Stimulated activated naive B cell treated with anti-CD40 and anti-IgM and Interleukin-4, amounts not matched to agents 10 μg/mL and 1 μg/mL and 100 μg/mL, for 72 hours (primary cell): Measurements from ENCODE around the gene ESYT2.
A peak's percentile ranks its signal among the peaks of the same experiment; 100 is the strongest.
"Not testable (repeated sequence)": the region's sequence is repeated elsewhere in the genome, so short reads cannot be mapped to it uniquely, and the experiment has no call there.

Experiments
- ATAC-seq, 2 donors: fragments of 150-1000 bp; cut with Tn5 transposase; replicated peaks; 2 replicates each; pipeline ENCODE4 v1.10.0; 2021; ENCODE audit warnings: moderate library complexity in 1 of 2
- DNase-seq: peaks from one replicate; pipeline ENCODE4 v3.0.0; 2021
- H3K27ac Mint-ChIP-seq: one replicate; pipeline ENCODE4 v1.8.0; 2022; ENCODE audit warnings: mild to moderate bottlenecking, mixed read lengths
- H3K27me3 Mint-ChIP-seq, 2 donors: one replicate each; pipeline ENCODE4 v1.8.0; 2022; ENCODE audit warnings: mixed read lengths in 2 of 2
- H3K36me3 Mint-ChIP-seq, 2 donors: one replicate each; pipeline ENCODE4 v1.8.0; 2022; ENCODE audit warnings: mixed read lengths in 2 of 2, mild to moderate bottlenecking in 1 of 2
- H3K4me1 Mint-ChIP-seq, 2 donors: one replicate each; pipeline ENCODE4 v1.8.0; 2022; ENCODE audit warnings: mixed read lengths in 2 of 2, mild to moderate bottlenecking in 1 of 2
- H3K4me3 Mint-ChIP-seq, 2 donors: one replicate each; pipeline ENCODE4 v1.8.0; 2022; ENCODE audit warnings: mild to moderate bottlenecking in 2 of 2, mixed read lengths in 2 of 2, moderate library complexity in 1 of 2
- H3K9me3 Mint-ChIP-seq, 2 donors: one replicate each; pipeline ENCODE4 v1.8.0; 2022; ENCODE audit warnings: mixed read lengths in 2 of 2, mild to moderate bottlenecking in 1 of 2

The ESYT2 gene

GRCh38 chr7:158700008-158700407 is 129.3 kb downstream of the ESYT2 start:
- no peak overlapping the region for H3K4me3 Mint-ChIP-seq
- H3K4me1 Mint-ChIP-seq: peaks cover 4 to 26% of the 10 kb centered on the region in 2 donors
- H3K36me3 Mint-ChIP-seq: peaks cover 18 to 23% of the 10 kb centered on the region in 2 donors
- no peak overlapping the region for H3K27ac Mint-ChIP-seq
- H3K9me3 Mint-ChIP-seq: peaks cover 0 to 2% of the 10 kb centered on the region in 2 donors
- no peak for ATAC-seq
- no peak for DNase-seq
- H3K27me3 Mint-ChIP-seq: no peaks in the 10 kb centered on the region

GRCh38 chr7:158699341-158699740 is 130.0 kb downstream of the ESYT2 start:
- H3K36me3 Mint-ChIP-seq: peaks cover 18 to 23% of the 10 kb centered on the region in 2 donors

GRCh38 chr7:158698657-158699195 is 130.6 kb downstream of the ESYT2 start:
- Mint-ChIP-seq H3K27ac (no peak overlapping the region), H3K36me3 (peaks cover 18 to 23% of the 10 kb centered on the region in 2 donors), H3K4me3 (no peak overlapping the region), H3K9me3 (peaks cover 0 to 2% of the 10 kb centered on the region in 2 donors), H3K4me1 (peaks cover 4 to 26% of the 10 kb centered on the region in 2 donors), H3K27me3 (no peaks in the 10 kb centered on the region)
- DNase-seq (no peak), ATAC-seq (no peak)

More at GRCh38 chr7:158699341-158699740, 130.0 kb downstream of the ESYT2 start:
- no peak for DNase-seq
- ATAC-seq: no peak
- peaks cover 4 to 26% of the 10 kb centered on the region in 2 donors for H3K4me1 Mint-ChIP-seq
- H3K27me3 Mint-ChIP-seq: no peaks in the 10 kb centered on the region
- H3K9me3 Mint-ChIP-seq: peaks cover 0 to 2% of the 10 kb centered on the region in 2 donors
- no peak overlapping the region for H3K27ac Mint-ChIP-seq
- H3K4me3 Mint-ChIP-seq: no peak overlapping the region

GRCh38 chr7:158697597-158697996 is 131.7 kb downstream of the ESYT2 start:
- H3K4me1 Mint-ChIP-seq: peaks cover 1 to 16% of the 10 kb centered on the region in 2 donors
- H3K9me3 Mint-ChIP-seq, DNase-seq, H3K4me3 Mint-ChIP-seq, ATAC-seq, H3K27me3 Mint-ChIP-seq, H3K27ac Mint-ChIP-seq: not testable (repeated sequence)
- peaks cover 20 to 27% of the 10 kb centered on the region in 2 donors for H3K36me3 Mint-ChIP-seq

GRCh38 chr7:158695726-158696452 is 133.4 kb downstream of the ESYT2 start:
- Mint-ChIP-seq H3K27ac (no peak overlapping the region), H3K4me3 (no peak overlapping the region), H3K9me3 (peaks cover 0 to 2% of the 10 kb centered on the region in 2 donors), H3K27me3 (no peaks in the 10 kb centered on the region), H3K4me1 (peaks cover 1 to 12% of the 10 kb centered on the region in 2 donors), H3K36me3 (peaks cover 18 to 25% of the 10 kb centered on the region in 2 donors)
- ATAC-seq (peak; percentile 77 to 79), DNase-seq (no peak)

- H3K27ac Mint-ChIP-seq: no peak overlapping the region
- H3K4me1 Mint-ChIP-seq: peaks cover 1 to 11% of the 10 kb centered on the region in 2 donors
Observed at GRCh38 chr7:158695056-158695455, 134.3 kb downstream of the ESYT2 start.

GRCh38 chr7:158694650-158695049 is 134.7 kb downstream of the ESYT2 start:
- peaks cover 1 to 11% of the 10 kb centered on the region in 2 donors for H3K4me1 Mint-ChIP-seq
- H3K36me3 Mint-ChIP-seq: peaks cover 16 to 23% of the 10 kb centered on the region in 2 donors
- peaks cover 0 to 2% of the 10 kb centered on the region in 2 donors for H3K9me3 Mint-ChIP-seq
- DNase-seq (no peak), ATAC-seq (no peak)
- no peaks in the 10 kb centered on the region for H3K27me3 Mint-ChIP-seq
- H3K4me3 Mint-ChIP-seq: no peak overlapping the region
- H3K27ac Mint-ChIP-seq: no peak overlapping the region

More at GRCh38 chr7:158695056-158695455, 134.3 kb downstream of the ESYT2 start:
- no peak for ATAC-seq
- peaks cover 16 to 23% of the 10 kb centered on the region in 2 donors for H3K36me3 Mint-ChIP-seq
- no peaks in the 10 kb centered on the region for H3K27me3 Mint-ChIP-seq
- no peak overlapping the region for H3K4me3 Mint-ChIP-seq
- no peak for DNase-seq
- H3K9me3 Mint-ChIP-seq: peaks cover 0 to 2% of the 10 kb centered on the region in 2 donors

GRCh38 chr7:158689488-158689887 is 139.8 kb downstream of the ESYT2 start:
- H3K36me3 Mint-ChIP-seq: peaks cover 11 to 34% of the 10 kb centered on the region in 2 donors
- H3K9me3 Mint-ChIP-seq: no peaks in the 10 kb centered on the region
- DNase-seq (no peak), ATAC-seq (no peak)
- H3K4me1 Mint-ChIP-seq: no peaks in the 10 kb centered on the region
- no peak overlapping the region for H3K4me3 Mint-ChIP-seq
- peak overlapping the region; percentile 48 for H3K27ac Mint-ChIP-seq
- no peaks in the 10 kb centered on the region for H3K27me3 Mint-ChIP-seq

GRCh38 chr7:158687406-158687805 is 141.9 kb downstream of the ESYT2 start:
- H3K36me3 Mint-ChIP-seq: peaks cover 16 to 37% of the 10 kb centered on the region in 2 donors
- no peak overlapping the region for H3K4me3 Mint-ChIP-seq
- ATAC-seq (no peak), DNase-seq (no peak)
- no peaks in the 10 kb centered on the region for H3K9me3 Mint-ChIP-seq
- H3K27me3 Mint-ChIP-seq: no peaks in the 10 kb centered on the region
- no peaks in the 10 kb centered on the region for H3K4me1 Mint-ChIP-seq
- no peak overlapping the region for H3K27ac Mint-ChIP-seq

- Mint-ChIP-seq H3K27me3 (no peaks in the 10 kb centered on the region), H3K9me3 (no peaks in the 10 kb centered on the region), H3K4me1 (no peaks in the 10 kb centered on the region), H3K27ac (no peak overlapping the region), H3K4me3 (no peak overlapping the region), H3K36me3 (peaks cover 14 to 33% of the 10 kb centered on the region in 2 donors)
- ATAC-seq (no peak), DNase-seq (no peak)
Observed at GRCh38 chr7:158685693-158686092, 143.6 kb downstream of the ESYT2 start.

- no peak overlapping the region for H3K27ac Mint-ChIP-seq
- no peaks in the 10 kb centered on the region for H3K4me1 Mint-ChIP-seq
- peaks cover 20 to 41% of the 10 kb centered on the region in 2 donors for H3K36me3 Mint-ChIP-seq
- no peaks in the 10 kb centered on the region for H3K27me3 Mint-ChIP-seq
- no peak overlapping the region for H3K4me3 Mint-ChIP-seq
- DNase-seq: no peak
- ATAC-seq: no peak
- no peaks in the 10 kb centered on the region for H3K9me3 Mint-ChIP-seq
Observed at GRCh38 chr7:158684329-158684728, 145.0 kb downstream of the ESYT2 start.

- Mint-ChIP-seq H3K36me3 (peaks cover 18 to 35% of the 10 kb centered on the region in 2 donors), H3K9me3 (no peaks in the 10 kb centered on the region), H3K27me3 (no peaks in the 10 kb centered on the region), H3K4me1 (no peaks in the 10 kb centered on the region), H3K27ac (no peak overlapping the region), H3K4me3 (no peak overlapping the region)
- no peak for ATAC-seq
- no peak for DNase-seq
Observed at GRCh38 chr7:158683541-158683940, 145.8 kb downstream of the ESYT2 start.

GRCh38 chr7:158682456-158682855 is 146.9 kb downstream of the ESYT2 start:
- Mint-ChIP-seq H3K4me1 (no peaks in the 10 kb centered on the region), H3K27ac (no peak overlapping the region), H3K27me3 (no peaks in the 10 kb centered on the region), H3K4me3 (no peak overlapping the region), H3K36me3 (peaks cover 20 to 25% of the 10 kb centered on the region in 2 donors), H3K9me3 (no peaks in the 10 kb centered on the region)
- ATAC-seq (no peak), DNase-seq (no peak)
